GM12878 (cell line): ENCODE data around the gene ETV6. TPM values are rescaled to one million over a fixed set of nuclear protein-coding genes. Genes with fewer than 3 reads are reported as not detected.

Experiments
- ATAC-seq: fragments of 200-7000 bp; cut with Tn5 transposase; 3 replicates; pipeline ENCODE4 v1.9.1; 2020; ENCODE audit warnings: mild to moderate bottlenecking, moderate library complexity
- BruUV-seq: library from RNA; stranded (reverse); fragments of 400-500 nt; replicated peaks from 2 replicates; lab custom pipeline; 2021; lab: Mats Ljungman, UMichigan
- CTCF ChIA-PET: fragments of 300-600 bp; sonication (Branson Sonifier 250); formaldehyde crosslinking; extraction: SDS; loops from one replicate; lab custom pipeline; 2021; ENCODE audit warnings: inconsistent platforms; lab: Yijun Ruan, JAX
- POLR2A ChIA-PET: fragments of 350-600 bp; formaldehyde crosslinking; extraction: SDS; loops from one replicate; lab custom pipeline; 2021; ENCODE audit warnings: inconsistent platforms; lab: Charles Lee
- RAD21 ChIA-PET: fragments of 300-600 bp; sonication (Branson Sonifier 250); formaldehyde crosslinking; loops from one replicate; lab custom pipeline; 2023; ENCODE audit warnings: antibody characterized with exemption; ENCODE audit not compliant: unreplicated experiment; lab: Charles Lee
- SMC1A ChIA-PET: fragments of 300-600 bp; sonication (Branson Sonifier 250); formaldehyde crosslinking; loops from one replicate; lab custom pipeline; 2023; ENCODE audit not compliant: unreplicated experiment, uncharacterized antibody; lab: Charles Lee
- DNase-seq: peaks from one replicate; pipeline ENCODE4 v3.0.0-alpha.2; 2011; ENCODE audit warnings: low read depth, low spot score
- FAIRE-seq: peaks from 3 replicates; lab custom pipeline; 2011; peaks lifted over from hg19 to GRCh38; lab: Jason Lieb, UNC
- H2AFZ ChIP-seq: 2 replicates; pipeline ENCODE4 v1.6.0; 2011; ENCODE audit warnings: low read depth, low read length, control low read depth; ENCODE audit not compliant: control insufficient read depth
- H3K27ac ChIP-seq: 2 replicates; pipeline ENCODE4 v1.5.1; 2011; ENCODE audit warnings: control low read depth; ENCODE audit not compliant: control insufficient read depth, insufficient read depth
- H3K27me3 ChIP-seq, 2 experiments: replicated peaks in 1 of 2; 2 replicates each; pipeline versions ENCODE4 v1.6.0 to v1.6.1; 2011; ENCODE audit warnings: low read length in 1 of 2; ENCODE audit not compliant: control insufficient read depth in 2 of 2, insufficient read depth in 2 of 2
- H3K36me3 ChIP-seq, 2 experiments: 2 replicates each; pipeline ENCODE4 v1.5.1; 2011; ENCODE audit warnings: low read length in 1 of 2; ENCODE audit not compliant: control insufficient read depth in 2 of 2, insufficient read depth in 2 of 2
- H3K4me1 ChIP-seq: 2 replicates; pipeline ENCODE4 v1.6.1; 2011; ENCODE audit warnings: mild to moderate bottlenecking, low read length, moderate library complexity, mixed read lengths; ENCODE audit not compliant: control insufficient read depth, insufficient read depth
- H3K4me2 ChIP-seq: 2 replicates; pipeline ENCODE4 v1.6.0; 2011; ENCODE audit warnings: control low read depth; ENCODE audit not compliant: control insufficient read depth, insufficient read depth
- H3K4me3 ChIP-seq: fragments of 200-600 bp; sonication (generic); 2 replicates; pipeline ENCODE4 v1.5.1; 2016
- H3K79me2 ChIP-seq: 2 replicates; pipeline ENCODE4 v1.6.0; 2011; ENCODE audit warnings: low read length; ENCODE audit not compliant: control insufficient read depth, insufficient read depth
- H3K9ac ChIP-seq: 2 replicates; pipeline ENCODE4 v1.8.0; 2011; ENCODE audit warnings: low read length, control low read depth, mixed read lengths; ENCODE audit not compliant: control insufficient read depth, insufficient read depth
- H3K9me3 ChIP-seq: replicated peaks from 3 replicates; pipeline ENCODE4 v1.5.1; 2011; ENCODE audit warnings: mild to moderate bottlenecking, low read length; ENCODE audit not compliant: control insufficient read depth, insufficient read depth
- H4K20me1 ChIP-seq: 2 replicates; pipeline ENCODE4 v1.6.0; 2011; ENCODE audit not compliant: control insufficient read depth, insufficient read depth
- ASH2L ChIP-seq: fragments of 300-600, 200-600 bp; sonication (generic); IDR thresholded peaks from 2 replicates; pipeline ENCODE4 v1.6.1; 2017; ENCODE audit warnings: low read depth, mild to moderate bottlenecking, borderline replicate concordance
- CBFB ChIP-seq: IDR thresholded peaks from 2 replicates; pipeline ENCODE4 v1.6.1; 2016; ENCODE audit warnings: antibody characterized with exemption, low read depth
- JUNB ChIP-seq: IDR thresholded peaks from 2 replicates; pipeline ENCODE4 v1.6.1; 2016; ENCODE audit warnings: antibody characterized with exemption, mild to moderate bottlenecking
- MTA2 ChIP-seq: fragments of 450-650 bp; IDR thresholded peaks from 2 replicates; pipeline ENCODE4 v1.6.1; 2016; ENCODE audit warnings: low read depth, mild to moderate bottlenecking, moderate library complexity
- NFIC ChIP-seq: IDR thresholded peaks from 2 replicates; pipeline ENCODE4 v1.6.1; 2012; ENCODE audit warnings: low read depth, mild to moderate bottlenecking, inconsistent platforms, low read length, moderate library complexity
- PML ChIP-seq: IDR thresholded peaks from 2 replicates; pipeline ENCODE4 v1.6.1; 2012; ENCODE audit warnings: low read length, inconsistent platforms
- POU2F2 ChIP-seq: IDR thresholded peaks from 3 replicates; pipeline ENCODE4 v1.6.1; 2011; ENCODE audit warnings: low read depth, mild to moderate bottlenecking, low read length, borderline replicate concordance
- WGBS: methylation state at CpG from one replicate; pipeline ENCODE4 v1.1.6; 2016; ENCODE audit warnings: low lambda C conversion rate; ENCODE audit not compliant: insufficient replicate concordance, insufficient coverage; ENCODE audit errors: missing lambda C conversion rate; 5-methylcytosine and 5-hydroxymethylcytosine counted together
- in situ Hi-C: fragments of 300-500 bp; cut with MboI; formaldehyde crosslinking; loops from 9 replicates; pipeline ENCODE4 v1.14.3; 2018; ENCODE audit warnings: mixed read lengths
- intact Hi-C: fragments of 100-400 bp; cut with micrococcal nuclease; formaldehyde crosslinking; loops from one replicate; pipeline ENCODE4 v1.14.2; 2022; ENCODE audit not compliant: unreplicated experiment
- polyA plus RNA-seq, 11 experiments: library from polyadenylated mRNA; depleted of rRNA in 4 of 11; unstranded in 6 of 11; stranded (reverse) in 5 of 11; fragments of >200 nt; fragmentation: Nextera tagmentation in 4 of 11; fragmentation: Illumina TruSeq in 1 of 11; extraction: Ambion mirVana in 4 of 11; extraction: Trizol in 1 of 11; gene quantifications; 1 replicate in 1 of 11; 2 replicates in 10 of 11; pipeline versions ENCODE4 v1.2.1 to v1.2.3, GENCODE V29; 2011 to 2016; ENCODE audit warnings: inconsistent platforms in 2 of 11, missing spikeins in 2 of 11, low read depth in 1 of 11
- total RNA-seq, 4 experiments: library from RNA; depleted of rRNA in 3 of 4; stranded (reverse); fragments of >200 nt in 3 of 4; fragmentation: Illumina TruSeq in 1 of 4; extraction: Trizol in 1 of 4; gene quantifications; 2 replicates each; pipeline versions ENCODE4 v1.2.1 to v1.2.3, GENCODE V29; 2013 to 2021
- TF ChIP-seq, protein P1 (sequence below): IDR thresholded peaks from 2 replicates; pipeline ENCODE4 v1.6.1; 2012; ENCODE audit warnings: low read length, inconsistent platforms
- TF ChIP-seq, protein P2 (sequence below): IDR thresholded peaks from 2 replicates; pipeline ENCODE4 v1.6.1; 2011; ENCODE audit warnings: borderline replicate concordance, low read depth, mild to moderate bottlenecking, moderate library complexity, low read length; ENCODE audit not compliant: insufficient read depth, poor library complexity, severe bottlenecking
- TF ChIP-seq, protein P3 (sequence below): IDR thresholded peaks from 2 replicates; pipeline ENCODE4 v1.6.1; 2011; ENCODE audit warnings: low read depth, mild to moderate bottlenecking, low read length, moderate library complexity, borderline replicate concordance; ENCODE audit errors: extremely low read depth

ETV6 gene
- total and polyA plus RNA-seq, 10 of the 15 experiments (the other 5 are each of a cell fraction or from before 2014, with no cell fraction given), result 6.6 to 74.8 (median 24.6) TPM

DNA sequence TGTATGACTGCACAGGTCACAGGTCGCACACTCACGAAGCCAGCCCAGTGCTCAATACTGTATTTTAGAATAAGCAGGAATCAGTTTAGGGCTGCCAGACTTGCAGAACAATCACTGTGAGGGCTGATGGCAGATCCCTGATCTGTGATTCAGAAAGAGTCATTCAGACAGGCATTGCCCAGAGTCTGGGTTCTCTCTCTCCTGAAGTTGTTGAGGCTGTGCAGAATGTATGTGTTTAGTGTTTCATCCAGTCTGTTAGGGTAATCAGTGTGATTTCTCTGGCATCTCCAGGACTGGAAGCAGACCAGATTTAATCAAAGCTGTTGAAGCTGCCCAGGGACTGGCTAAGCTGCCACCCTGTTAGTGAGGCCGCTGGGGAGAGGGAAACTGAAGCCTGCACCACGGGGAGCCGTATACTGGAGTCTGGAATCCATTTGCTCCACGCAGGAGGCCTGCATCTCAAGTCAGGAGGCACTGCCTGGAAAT, 69.3 kb downstream of the ETV6 start:
- RAD21 ChIA-PET, result interaction anchor here (1.3 to 19.9 kb wide), 4 partner anchors 10 to 66 kb away, joined by 3 to 497 read pairs (median 66); no protein-coding TSS in a partner anchor
- H3K4me2 ChIP-seq, result no peak overlapping the region
- no TSS peak for BruUV-seq
- peaks cover 4% of the 10 kb centered on the region; the same call in 1 of the 2 replicates for H4K20me1 ChIP-seq
- no peak for FAIRE-seq
- peak overlapping the region; percentile 83 for H3K27ac ChIP-seq
- no peak for ATAC-seq
- no peak overlapping the region for H3K9ac ChIP-seq
- no peak overlapping the region for H2AFZ ChIP-seq
- CTCF ChIA-PET, result interaction anchor here (0.7 to 2.8 kb wide), 2 partner anchors 8 to 10 kb away, joined by 3 to 15 read pairs; no protein-coding TSS in a partner anchor
- TF ChIP-seq PML (0 out of 2 replicates have a peak, but pooled peaks have one; percentile 8), NFIC (no peak)
- TF ChIP-seq, all 136 proteins: peak for 1
- in situ Hi-C loops (no loop called here), intact Hi-C loops (no loop called here)
- peaks cover 70% of the 10 kb centered on the region for H3K4me1 ChIP-seq
- 90% methylated on average over 6 of the region's 6 CpGs for WGBS
- peaks cover 3% of the 10 kb centered on the region; the same call in 2 of the 3 replicates for H3K9me3 ChIP-seq
- no peak for DNase-seq
- no peak overlapping the region for H3K4me3 ChIP-seq
- H3K27me3 ChIP-seq, result no peaks in the 10 kb centered on the region
- ChIA-PET SMC1A (interaction anchor here (0.9 to 21.5 kb wide), 9 partner anchors 10 to 315 kb away, joined by 3 to 433 read pairs (median 20); no protein-coding TSS in a partner anchor), POLR2A (interaction anchor here (0.7 to 3.8 kb wide), 5 partner anchors 8 to 64 kb away, joined by 3 to 28 read pairs (median 5); no protein-coding TSS in a partner anchor)
- H3K79me2 ChIP-seq, result peaks cover 97% of the 10 kb centered on the region
- H3K36me3 ChIP-seq, result peaks cover 13 to 34% of the 10 kb centered on the region in 2 experiments

DNA sequence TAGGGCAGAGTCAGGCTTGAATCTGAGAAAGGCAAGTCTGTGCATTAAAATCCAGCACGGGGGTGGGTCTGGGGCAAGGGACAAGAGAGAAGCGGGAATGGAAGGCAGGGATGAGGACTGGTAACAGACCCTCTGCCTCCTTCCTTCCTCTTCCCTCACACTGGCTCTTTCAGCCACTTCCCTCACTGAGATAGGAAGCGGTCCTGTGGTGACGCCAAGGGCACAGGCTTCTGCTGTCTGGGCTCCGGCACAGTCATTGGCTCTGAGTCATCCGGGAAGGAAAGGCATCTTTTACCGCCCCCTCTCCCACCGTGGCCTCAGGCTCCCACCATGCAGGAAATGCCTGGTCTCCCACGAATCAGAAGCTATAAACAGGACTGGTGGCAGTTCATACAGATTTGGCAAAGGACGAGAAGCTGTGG, 70.2 kb downstream of the ETV6 start:
- intact Hi-C loops (no loop called here), in situ Hi-C loops (no loop called here)
- Histone ChIP-seq H3K36me3 (peaks cover 12 to 25% of the 10 kb centered on the region in 2 experiments), H3K4me3 (no peak overlapping the region), H3K9me3 (peaks cover 3% of the 10 kb centered on the region; the same call in 2 of the 3 replicates), H3K4me1 (peaks cover 78% of the 10 kb centered on the region), H3K27ac (peak overlapping the region; percentile 83), H3K79me2 (peaks cover 97% of the 10 kb centered on the region), H3K4me2 (peak overlapping the region; percentile 63), H3K9ac (peak overlapping the region; percentile 15; the same call in 1 of the 2 replicates), H4K20me1 (peaks cover 4% of the 10 kb centered on the region; the same call in 1 of the 2 replicates), H2AFZ (peak overlapping the region; percentile 11; the same call in 1 of the 2 replicates), H3K27me3 (no peaks in the 10 kb centered on the region)
- ATAC-seq (peak; percentile 12), FAIRE-seq (no peak), DNase-seq (no peak)
- BruUV-seq, result no TSS peak
- CTCF ChIA-PET, result interaction anchor here (0.7 kb wide), 1 partner anchor 13 kb away, joined by 3 read pairs; no protein-coding TSS in a partner anchor
- POLR2A ChIA-PET, result interaction anchor here (1.4 to 3.8 kb wide), 4 partner anchors 11 to 64 kb away, joined by 3 to 28 read pairs (median 6); no protein-coding TSS in a partner anchor
- WGBS, result 73% methylated on average over 10 of the region's 10 CpGs
- SMC1A ChIA-PET, result interaction anchor here (0.7 to 21.5 kb wide), 10 partner anchors 10 to 314 kb away, joined by 3 to 433 read pairs (median 12); no protein-coding TSS in a partner anchor
- RAD21 ChIA-PET, result interaction anchor here (0.5 to 19.9 kb wide), 5 partner anchors 9 to 331 kb away, joined by 3 to 497 read pairs (median 4); no protein-coding TSS in a partner anchor
- TF ChIP-seq NFIC (0 out of 2 replicates have a peak, but pooled peaks have one; percentile 49), POU2F2 (no peak), ASH2L (no peak), MTA2 (peak; percentile 21; the same call in 1 of the 2 replicates), PML (no peak), CBFB (0 out of 2 replicates have a peak, but pooled peaks have one; percentile 20), JUNB (0 out of 2 replicates have a peak, but pooled peaks have one; percentile 25)
- TF ChIP-seq, protein P1, sequence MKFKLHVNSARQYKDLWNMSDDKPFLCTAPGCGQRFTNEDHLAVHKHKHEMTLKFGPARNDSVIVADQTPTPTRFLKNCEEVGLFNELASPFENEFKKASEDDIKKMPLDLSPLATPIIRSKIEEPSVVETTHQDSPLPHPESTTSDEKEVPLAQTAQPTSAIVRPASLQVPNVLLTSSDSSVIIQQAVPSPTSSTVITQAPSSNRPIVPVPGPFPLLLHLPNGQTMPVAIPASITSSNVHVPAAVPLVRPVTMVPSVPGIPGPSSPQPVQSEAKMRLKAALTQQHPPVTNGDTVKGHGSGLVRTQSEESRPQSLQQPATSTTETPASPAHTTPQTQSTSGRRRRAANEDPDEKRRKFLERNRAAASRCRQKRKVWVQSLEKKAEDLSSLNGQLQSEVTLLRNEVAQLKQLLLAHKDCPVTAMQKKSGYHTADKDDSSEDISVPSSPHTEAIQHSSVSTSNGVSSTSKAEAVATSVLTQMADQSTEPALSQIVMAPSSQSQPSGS, result peak; percentile 30; the same call in 1 of the 2 replicates
- TF ChIP-seq, protein P2, sequence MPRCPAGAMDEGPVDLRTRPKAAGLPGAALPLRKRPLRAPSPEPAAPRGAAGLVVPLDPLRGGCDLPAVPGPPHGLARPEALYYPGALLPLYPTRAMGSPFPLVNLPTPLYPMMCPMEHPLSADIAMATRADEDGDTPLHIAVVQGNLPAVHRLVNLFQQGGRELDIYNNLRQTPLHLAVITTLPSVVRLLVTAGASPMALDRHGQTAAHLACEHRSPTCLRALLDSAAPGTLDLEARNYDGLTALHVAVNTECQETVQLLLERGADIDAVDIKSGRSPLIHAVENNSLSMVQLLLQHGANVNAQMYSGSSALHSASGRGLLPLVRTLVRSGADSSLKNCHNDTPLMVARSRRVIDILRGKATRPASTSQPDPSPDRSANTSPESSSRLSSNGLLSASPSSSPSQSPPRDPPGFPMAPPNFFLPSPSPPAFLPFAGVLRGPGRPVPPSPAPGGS, result no peak
- TF ChIP-seq, protein P3, sequence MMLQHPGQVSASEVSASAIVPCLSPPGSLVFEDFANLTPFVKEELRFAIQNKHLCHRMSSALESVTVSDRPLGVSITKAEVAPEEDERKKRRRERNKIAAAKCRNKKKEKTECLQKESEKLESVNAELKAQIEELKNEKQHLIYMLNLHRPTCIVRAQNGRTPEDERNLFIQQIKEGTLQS, result no peak
